GM23248 (cell line): ENCODE measurements around the gene RUFY4. TPM values are rescaled to one million over a fixed set of nuclear protein-coding genes. Genes with fewer than 3 reads are reported as not detected.
A peak's percentile ranks its signal among the peaks of the same experiment; 100 is the strongest.

Source experiments
- DNase-seq: peaks from one replicate; pipeline ENCODE4 v3.0.0-alpha.2; 2015
- H2AFZ ChIP-seq: fragments of 200-600 bp; sonication (generic); 2 replicates; pipeline ENCODE4 v1.6.1; 2016; ENCODE audit warnings: antibody characterized with exemption
- H3F3A ChIP-seq: fragments of 200-600 bp; sonication (generic); 2 replicates; pipeline ENCODE4 v1.6.1; 2016; ENCODE audit warnings: mild to moderate bottlenecking, antibody characterized with exemption, mixed run types; ENCODE audit not compliant: insufficient read depth
- H3K27ac ChIP-seq: fragments of 200-600 bp; sonication (generic); 2 replicates; pipeline ENCODE4 v1.5.1; 2016; ENCODE audit warnings: mild to moderate bottlenecking
- H3K27me3 ChIP-seq: fragments of 200-600 bp; sonication (generic); replicated peaks from 2 replicates; pipeline ENCODE4 v1.6.1; 2016; ENCODE audit warnings: mild to moderate bottlenecking; ENCODE audit not compliant: insufficient read depth
- H3K36me3 ChIP-seq: fragments of 200-600 bp; sonication (generic); 2 replicates; pipeline ENCODE4 v1.6.1; 2016; ENCODE audit warnings: low read depth, mild to moderate bottlenecking
- H3K4me1 ChIP-seq: fragments of 200-600 bp; sonication (generic); 2 replicates; pipeline ENCODE4 v1.6.1; 2016; ENCODE audit warnings: mild to moderate bottlenecking; ENCODE audit not compliant: insufficient read depth
- H3K4me2 ChIP-seq: fragments of 200-600 bp; sonication (generic); one replicate; pipeline ENCODE4 v1.6.1; 2016; ENCODE audit warnings: mild to moderate bottlenecking; ENCODE audit not compliant: unreplicated experiment
- H3K4me3 ChIP-seq: fragments of 200-600 bp; sonication (generic); 2 replicates; pipeline ENCODE4 v1.5.1; 2016; ENCODE audit warnings: mild to moderate bottlenecking
- H3K79me2 ChIP-seq: fragments of 200-600 bp; sonication (generic); 2 replicates; pipeline ENCODE4 v1.6.1; 2016; ENCODE audit warnings: mild to moderate bottlenecking; ENCODE audit not compliant: insufficient read depth
- H3K9ac ChIP-seq: fragments of 200-600 bp; sonication (generic); 2 replicates; pipeline ENCODE4 v1.6.1; 2016; ENCODE audit warnings: mild to moderate bottlenecking
- H3K9me2 ChIP-seq: fragments of 200-600 bp; sonication (generic); 2 replicates; pipeline ENCODE4 v1.6.1; 2016; ENCODE audit warnings: mixed run types, mild to moderate bottlenecking, moderate library complexity; ENCODE audit not compliant: insufficient read depth
- H3K9me3 ChIP-seq: fragments of 200-600 bp; sonication (generic); one replicate; pipeline ENCODE4 v1.6.1; 2017; ENCODE audit warnings: low read depth
- H4K20me1 ChIP-seq: fragments of 200-600 bp; sonication (generic); 2 replicates; pipeline ENCODE4 v1.6.0; 2016; ENCODE audit not compliant: insufficient read depth
- EZH2 ChIP-seq: fragments of 200-600 bp; sonication (generic); IDR thresholded peaks from 2 replicates; pipeline ENCODE4 v1.6.1; 2018; ENCODE audit warnings: antibody characterized with exemption, mild to moderate bottlenecking; ENCODE audit not compliant: insufficient read depth, poor library complexity, severe bottlenecking
- EZH2phosphoT487 ChIP-seq: fragments of 200-600 bp; sonication (generic); IDR thresholded peaks from 2 replicates; pipeline ENCODE4 v1.6.1; 2018; ENCODE audit warnings: antibody characterized with exemption, moderate library complexity, mild to moderate bottlenecking, low read depth; ENCODE audit not compliant: insufficient read depth
- WGBS, 2 experiments: methylation state at CpG; one replicate each; pipeline ENCODE4 v1.1.6; 2015 to 2017; ENCODE audit warnings: low lambda C conversion rate in 2 of 2, low coverage in 1 of 2; ENCODE audit errors: missing lambda C conversion rate in 2 of 2; 5-methylcytosine and 5-hydroxymethylcytosine counted together
- in situ Hi-C: fragments of 300-500 bp; cut with MboI; formaldehyde crosslinking; loops from 2 replicates; pipeline ENCODE4 v1.15.0; 2020
- polyA plus RNA-seq: library from polyadenylated mRNA; unstranded; fragments of >200 nt; fragmentation: Nextera tagmentation; extraction: Ambion mirVana; gene quantifications from 2 replicates; pipeline ENCODE4 v1.2.1, GENCODE V29; 2016
- total RNA-seq: library from RNA; depleted of rRNA; stranded (reverse); fragments of >200 nt; shearing (Covaris generic); gene quantifications from 2 replicates; pipeline ENCODE4 v1.2.3, GENCODE V29; 2014

Gene RUFY4
- total and polyA plus RNA-seq, 2 experiments from 2014 or later = not detected

DNA sequence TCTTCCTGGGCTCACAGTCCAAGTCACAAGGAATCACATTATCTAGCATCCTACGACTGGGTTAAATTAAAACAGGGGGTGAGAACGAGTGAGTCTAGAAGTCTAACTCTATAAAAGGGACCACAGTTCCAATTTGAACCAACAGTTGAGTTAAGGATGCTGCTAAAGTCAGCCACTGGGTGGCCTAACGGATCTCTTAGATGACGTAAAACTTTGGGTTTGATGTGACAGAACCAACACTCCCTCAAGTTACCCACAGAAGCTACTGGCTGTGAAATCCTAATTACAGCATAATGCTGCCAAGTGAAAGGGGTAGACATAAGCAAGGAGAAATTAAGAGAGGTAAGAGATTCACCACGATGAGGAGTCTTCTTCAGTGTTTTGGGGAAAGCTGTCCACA is 32.7 kb upstream of the RUFY4 start:
- no peak for TF ChIP-seq EZH2phosphoT487
- no peak for TF ChIP-seq EZH2
- H3K27me3 ChIP-seq = peaks cover 35% of the 10 kb centered on the region
- H3K4me1 ChIP-seq = no peaks in the 10 kb centered on the region
- H3F3A ChIP-seq = no peaks in the 10 kb centered on the region
- no peak overlapping the region for H3K4me3 ChIP-seq
- no peaks in the 10 kb centered on the region for H4K20me1 ChIP-seq
- in situ Hi-C loops = no loop called here
- no peaks in the 10 kb centered on the region for H3K9me3 ChIP-seq
- H3K27ac ChIP-seq = no peak overlapping the region
- H3K9ac ChIP-seq = no peak overlapping the region
- peak; percentile 22 for DNase-seq
- WGBS, 2 experiments = 68 to 71% methylated on average over 5 of the region's 5 CpGs
- H3K4me2 ChIP-seq = no peak overlapping the region
- no peak overlapping the region for H2AFZ ChIP-seq
- no peaks in the 10 kb centered on the region for H3K36me3 ChIP-seq
- H3K9me2 ChIP-seq = no peaks in the 10 kb centered on the region
- no peaks in the 10 kb centered on the region for H3K79me2 ChIP-seq

DNA sequence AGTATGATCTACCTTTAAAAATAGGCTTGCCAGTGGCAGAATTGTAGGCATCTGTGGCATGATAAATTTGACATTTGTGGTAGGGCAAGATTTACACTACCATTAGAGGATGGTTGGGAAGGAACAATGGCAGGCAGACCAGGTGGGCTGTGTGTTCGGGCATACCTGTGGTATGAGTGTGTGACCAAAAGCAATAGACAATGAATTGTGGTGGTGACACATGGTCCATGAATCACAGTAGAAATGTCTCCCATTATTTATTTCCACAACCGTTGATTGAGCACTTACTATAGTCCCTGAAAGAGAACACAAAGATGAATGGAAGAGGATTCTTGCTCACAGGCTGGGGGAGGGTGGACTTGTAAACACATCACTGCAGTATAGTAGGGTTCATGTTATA is 29.9 kb upstream of the RUFY4 start:
- no peak overlapping the region for H3K4me3 ChIP-seq
- H3K36me3 ChIP-seq = no peaks in the 10 kb centered on the region
- no peaks in the 10 kb centered on the region for H3K79me2 ChIP-seq
- H3K27me3 ChIP-seq = peaks cover 49% of the 10 kb centered on the region
- in situ Hi-C loops = no loop called here
- H3K9me2 ChIP-seq = no peaks in the 10 kb centered on the region
- peak; percentile 36 for DNase-seq
- no peaks in the 10 kb centered on the region for H3F3A ChIP-seq
- WGBS, 2 experiments = 44 to 51% methylated on average over 2 of the region's 2 CpGs
- H2AFZ ChIP-seq = no peak overlapping the region
- no peak for TF ChIP-seq EZH2phosphoT487
- TF ChIP-seq EZH2 = no peak
- H3K9me3 ChIP-seq = no peaks in the 10 kb centered on the region
- H4K20me1 ChIP-seq = no peaks in the 10 kb centered on the region
- no peak overlapping the region for H3K9ac ChIP-seq
- no peaks in the 10 kb centered on the region for H3K4me1 ChIP-seq
- no peak overlapping the region for H3K4me2 ChIP-seq
- H3K27ac ChIP-seq = no peak overlapping the region

DNA sequence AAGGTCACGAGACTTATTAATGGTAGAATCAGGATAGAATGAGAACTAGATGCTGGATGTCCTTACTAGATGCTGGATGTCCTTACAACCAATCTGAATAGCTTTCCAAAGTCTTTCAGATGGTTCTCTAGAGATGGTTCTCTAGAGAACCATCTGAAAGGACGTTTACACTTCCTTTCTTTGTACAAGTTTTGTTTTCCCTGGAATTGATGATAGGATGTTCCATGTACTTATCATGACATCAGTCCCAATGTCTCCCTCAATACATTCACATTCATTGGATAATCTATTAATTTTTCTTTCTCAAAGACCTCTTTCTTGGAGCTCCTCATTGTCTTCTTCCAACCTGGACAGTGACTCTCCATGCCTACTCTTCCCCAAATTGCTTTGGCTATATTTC is 28.2 kb upstream of the RUFY4 start:
- H3K27me3 ChIP-seq = peaks cover 59% of the 10 kb centered on the region
- in situ Hi-C loops = no loop called here
- TF ChIP-seq EZH2phosphoT487 = no peak
- no peak for TF ChIP-seq EZH2

DNA sequence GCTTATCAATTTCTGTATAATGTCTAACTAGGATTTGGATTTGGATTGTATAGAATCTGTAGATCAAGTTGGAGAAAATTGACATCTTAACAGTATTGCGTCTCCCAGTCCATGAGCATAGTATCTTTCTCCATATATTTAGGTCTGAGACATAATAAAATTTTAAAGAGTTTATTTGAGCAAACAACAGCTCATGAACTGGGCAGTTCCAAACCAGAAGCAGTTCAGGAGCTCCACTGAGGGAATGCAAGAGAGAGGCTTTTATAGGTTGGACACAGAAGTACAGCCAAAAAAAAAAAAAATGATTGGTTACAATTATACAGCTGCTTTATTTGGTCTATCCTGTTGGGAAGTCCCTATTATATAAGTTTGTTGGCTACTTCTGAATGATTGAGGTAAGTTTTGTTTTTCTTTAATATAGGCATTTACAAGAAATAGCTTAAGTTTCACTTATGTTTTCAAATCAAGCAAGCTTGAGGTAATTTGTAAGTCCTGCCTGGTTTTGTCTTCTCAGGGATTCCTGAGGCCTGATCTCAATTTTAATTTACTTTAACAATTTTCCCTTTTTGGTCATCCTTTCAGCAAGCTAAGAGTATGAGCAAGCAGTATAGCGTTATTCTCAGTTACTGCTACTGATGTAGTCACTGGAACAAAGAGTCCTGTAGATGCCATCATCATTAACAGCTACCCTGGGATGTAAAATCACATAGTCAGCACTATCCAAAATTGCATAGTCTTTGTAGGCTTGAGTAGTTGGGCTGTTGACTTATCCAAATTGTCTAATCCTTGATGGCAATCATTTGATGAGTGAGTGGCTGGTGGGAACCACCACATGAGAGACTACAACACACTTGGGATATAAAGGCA is 27.5 kb upstream of the RUFY4 start:
- Histone ChIP-seq H3F3A (no peaks in the 10 kb centered on the region), H3K4me2 (no peak overlapping the region), H3K4me1 (no peaks in the 10 kb centered on the region), H3K9ac (no peak overlapping the region), H3K27me3 (peaks cover 65% of the 10 kb centered on the region), H3K79me2 (no peaks in the 10 kb centered on the region), H3K36me3 (no peaks in the 10 kb centered on the region), H3K4me3 (no peak overlapping the region), H4K20me1 (no peaks in the 10 kb centered on the region), H3K27ac (no peak overlapping the region), H3K9me2 (no peaks in the 10 kb centered on the region), H2AFZ (no peak overlapping the region), H3K9me3 (no peaks in the 10 kb centered on the region)
- in situ Hi-C loops = no loop called here
- no peak for TF ChIP-seq EZH2
- TF ChIP-seq EZH2phosphoT487 = no peak
- DNase-seq = peak; percentile 17
- WGBS, 2 experiments = 77 to 79% methylated on average over 2 of the region's 2 CpGs

More for the DNA sequence above, 28.2 kb upstream of the RUFY4 start:
- DNase-seq = no peak
- Histone ChIP-seq H3K27ac (no peak overlapping the region), H3K9me3 (no peaks in the 10 kb centered on the region), H2AFZ (no peak overlapping the region), H3K79me2 (no peaks in the 10 kb centered on the region), H3K4me2 (no peak overlapping the region), H3K9ac (no peak overlapping the region), H3F3A (no peaks in the 10 kb centered on the region), H3K4me3 (no peak overlapping the region), H4K20me1 (no peaks in the 10 kb centered on the region), H3K4me1 (no peaks in the 10 kb centered on the region), H3K9me2 (no peaks in the 10 kb centered on the region), H3K36me3 (no peaks in the 10 kb centered on the region)
- 37 to 54% methylated on average over 2 of the region's 2 CpGs for WGBS, 2 experiments
